HG02981 (cell line): Measurements from ENCODE around the gene CD200R1L.
A peak's percentile ranks its signal among the peaks of the same experiment; 100 is the strongest.

ENCODE experiments used
- ATAC-seq: cut with Tn5 transposase; IDR thresholded peaks from one replicate; pipeline ENCODE4 v1.9.1; 2021; ENCODE audit warnings: mild to moderate bottlenecking, moderate library complexity; ENCODE audit not compliant: unreplicated experiment

CD200R1L gene

DNA sequence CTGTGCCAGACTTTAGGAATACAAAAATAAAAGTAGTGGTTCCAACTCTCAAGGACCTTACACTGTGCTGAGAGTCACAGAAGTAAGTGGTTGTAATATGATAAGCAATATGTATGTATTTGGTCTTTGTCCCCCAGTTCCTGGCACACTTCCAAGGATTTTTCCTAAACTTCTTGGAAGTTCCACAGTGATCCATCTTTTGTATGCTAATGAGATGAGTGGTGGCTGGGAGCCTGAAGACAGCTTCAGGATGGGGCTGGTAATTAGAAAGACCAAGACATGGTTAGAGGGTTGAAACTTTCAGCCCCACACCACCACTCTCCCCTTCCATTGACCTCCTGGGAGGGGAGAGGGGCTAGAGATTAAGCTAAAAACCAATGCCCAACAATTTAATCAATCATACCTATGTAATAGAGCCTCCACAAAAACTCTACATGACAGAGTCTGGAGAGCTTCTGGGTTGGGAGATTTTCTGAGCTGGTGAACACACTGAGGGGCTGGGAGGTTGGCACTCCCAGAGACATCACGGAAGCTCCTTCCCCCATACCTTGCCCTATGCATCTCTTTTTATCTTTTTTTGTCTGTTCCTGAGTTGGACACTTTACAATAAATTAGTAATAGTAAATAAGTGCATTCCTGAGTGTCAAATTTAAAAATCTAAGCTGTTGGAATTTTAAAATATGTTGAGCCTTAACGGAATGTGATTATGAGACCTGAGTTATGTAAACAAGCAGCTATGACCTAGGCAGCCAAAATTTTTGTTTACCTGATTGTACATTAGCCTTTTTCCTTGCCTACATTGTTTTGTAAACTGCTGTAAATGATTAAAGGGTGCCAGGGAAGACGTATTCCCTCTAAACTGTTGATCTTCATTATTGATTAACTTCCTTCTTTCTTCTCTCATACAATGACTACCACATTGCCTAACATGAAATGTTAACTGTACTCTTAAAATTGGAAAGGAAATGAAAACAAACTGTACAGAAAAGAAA lies 24.3 kb downstream of the CD200R1L start:
- ATAC-seq: no peak

GRCh38 chr3:112818289-112818688 lies 28.4 kb downstream of the CD200R1L start:
- no peak for ATAC-seq

DNA sequence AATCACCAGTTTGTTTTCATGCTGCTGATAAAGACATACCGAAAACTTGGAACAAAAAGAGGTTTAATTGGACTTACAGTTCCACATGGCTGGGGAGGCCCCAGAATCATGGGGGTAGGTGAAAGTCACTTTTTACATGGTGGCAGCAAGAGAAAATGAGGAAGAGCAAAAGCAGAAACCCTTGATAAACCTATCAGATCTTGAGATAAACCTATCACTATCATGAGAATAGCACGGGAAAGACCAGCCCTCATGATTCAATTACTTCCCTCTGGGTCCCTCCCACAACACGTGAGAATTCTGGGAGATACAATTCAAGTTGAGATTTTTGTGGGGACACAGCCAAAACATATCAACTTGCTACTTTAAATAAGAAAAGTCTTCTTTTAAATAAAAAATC lies 28.9 kb downstream of the CD200R1L start:
- no peak for ATAC-seq

GRCh38 chr3:112817271-112817670 lies 29.4 kb downstream of the CD200R1L start:
- no peak for ATAC-seq

- no peak for ATAC-seq
Measured at GRCh38 chr3:112815981-112816380, 30.7 kb downstream of the CD200R1L start.

- ATAC-seq: no peak
Measured at GRCh38 chr3:112814266-112814665, 32.4 kb downstream of the CD200R1L start.

- peak; percentile 82 for ATAC-seq
Measured at GRCh38 chr3:112813723-112814171, 32.9 kb downstream of the CD200R1L start.

GRCh38 chr3:112813016-112813415 lies 33.6 kb downstream of the CD200R1L start:
- ATAC-seq: no peak

DNA sequence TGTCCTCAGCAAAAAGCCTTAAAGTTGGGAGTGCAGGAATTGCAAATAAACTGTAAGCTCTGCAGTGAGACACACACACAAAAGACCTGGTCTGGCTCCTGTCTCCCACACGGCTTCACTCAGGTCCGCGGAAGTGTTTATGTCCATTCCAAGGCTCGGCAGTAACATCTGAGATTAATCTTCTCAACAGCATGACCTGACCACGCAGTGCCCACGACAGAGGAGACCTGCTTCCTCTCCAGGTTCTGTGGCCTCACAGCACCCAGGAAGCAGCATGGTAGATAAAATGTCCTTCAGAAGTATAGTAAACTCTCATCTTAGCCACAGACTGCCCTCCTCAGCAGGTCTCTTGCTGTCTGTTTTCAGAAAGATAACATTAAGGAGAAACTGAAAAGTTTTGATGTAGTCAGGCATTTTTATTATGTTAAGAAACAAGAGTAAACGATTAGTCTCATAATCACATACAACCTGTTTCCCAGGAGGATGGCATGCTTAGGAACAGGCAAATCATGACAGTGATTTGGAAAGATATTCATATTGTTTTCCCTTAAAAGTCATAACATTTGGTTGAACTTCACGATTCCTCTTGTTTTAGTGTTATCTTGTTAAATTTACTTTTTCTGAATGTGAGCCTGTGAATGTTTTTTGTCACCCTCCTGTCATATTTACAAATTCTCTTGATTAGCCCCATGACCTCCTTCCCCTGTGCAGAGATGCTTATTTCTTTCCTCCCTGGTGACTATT lies 34.6 kb downstream of the CD200R1L start:
- ATAC-seq: no peak

GRCh38 chr3:112811131-112811884 lies 35.4 kb downstream of the CD200R1L start:
- no peak for ATAC-seq

- ATAC-seq: no peak
Measured at GRCh38 chr3:112810561-112810960, 36.1 kb downstream of the CD200R1L start.

GRCh38 chr3:112808136-112808535 lies 38.5 kb downstream of the CD200R1L start:
- no peak for ATAC-seq

- ATAC-seq: no peak
Measured at GRCh38 chr3:112807685-112808084, 39.0 kb downstream of the CD200R1L start.

DNA sequence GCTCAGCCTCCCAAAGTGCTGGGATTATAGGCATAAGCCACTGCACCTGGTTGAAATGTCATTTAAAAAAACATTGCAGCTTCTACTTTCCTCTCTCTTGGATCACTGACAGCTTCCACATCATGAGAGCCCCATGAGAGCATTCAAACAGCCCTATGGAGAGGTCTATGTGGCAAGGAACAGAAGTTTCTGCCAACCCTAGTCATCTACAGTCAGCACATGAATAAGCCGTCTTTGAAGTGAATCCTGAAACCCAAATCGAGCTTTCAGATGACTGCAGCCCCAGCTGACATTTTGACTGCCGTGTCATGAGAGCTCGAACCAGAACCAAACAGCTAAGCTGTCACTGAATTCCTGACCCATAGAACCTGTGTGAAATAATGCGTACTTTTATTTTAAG lies 39.8 kb downstream of the CD200R1L start:
- no peak for ATAC-seq

DNA sequence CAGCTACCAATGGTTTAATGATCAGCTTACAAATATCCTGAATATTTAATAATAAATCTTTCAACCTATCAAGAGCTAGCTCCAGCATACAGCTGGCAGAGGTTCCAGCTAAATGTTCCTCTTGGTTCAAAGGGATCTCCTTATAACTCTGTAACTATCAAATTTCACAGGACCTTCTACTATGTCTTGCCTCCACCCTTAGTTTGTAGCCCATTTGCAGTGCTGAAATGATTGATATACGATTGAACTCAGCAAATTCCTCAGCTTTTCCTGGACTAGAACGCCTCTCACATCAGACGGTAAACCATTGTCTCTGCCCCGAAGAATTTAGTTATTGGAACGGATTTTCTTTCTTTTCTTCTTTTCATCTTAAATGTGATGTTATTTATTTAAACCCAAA lies 41.5 kb downstream of the CD200R1L start:
- no peak for ATAC-seq

DNA sequence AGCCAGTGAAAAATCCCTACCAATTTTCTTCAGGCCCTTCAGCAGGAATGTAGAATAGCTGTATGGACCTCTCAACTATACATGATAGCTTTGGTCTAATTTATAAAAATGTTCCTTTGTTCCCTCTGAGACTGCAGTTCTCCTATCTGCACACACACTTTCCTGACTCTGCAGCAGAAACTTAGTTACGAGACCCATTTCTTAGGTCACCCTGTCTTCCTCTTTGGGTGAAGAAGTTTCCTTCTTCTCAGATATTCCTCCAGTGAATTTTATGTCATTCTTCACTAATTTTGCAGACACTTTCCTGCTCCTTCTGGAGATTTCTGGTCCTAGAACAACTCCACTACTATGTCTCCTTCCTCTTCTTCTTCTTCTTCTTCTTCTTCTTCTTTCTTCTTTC lies 42.6 kb downstream of the CD200R1L start:
- ATAC-seq: no peak

GRCh38 chr3:112803467-112803866 lies 43.2 kb downstream of the CD200R1L start:
- no peak for ATAC-seq

- ATAC-seq: no peak
Measured at GRCh38 chr3:112802338-112802737, 44.3 kb downstream of the CD200R1L start.

DNA sequence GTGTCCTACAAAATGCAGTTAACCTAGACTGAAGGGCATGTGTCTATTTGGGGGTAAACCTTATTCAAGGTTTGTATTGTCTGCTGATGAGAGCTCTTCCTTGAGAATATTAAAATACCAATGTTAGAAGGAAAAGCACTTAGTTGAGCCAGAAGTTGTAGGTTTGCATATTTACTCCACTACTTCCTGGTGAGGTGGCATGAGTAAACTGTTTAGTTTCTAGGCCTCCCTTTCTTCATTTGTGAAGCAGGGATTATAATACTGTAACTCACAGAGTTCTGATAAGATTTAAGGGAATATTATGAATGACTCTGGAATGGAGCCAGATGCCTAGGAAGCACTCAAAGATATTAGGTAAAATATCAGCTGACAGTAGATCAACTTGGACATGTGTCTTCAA lies 46.7 kb downstream of the CD200R1L start:
- ATAC-seq: no peak

- no peak for ATAC-seq
Measured at GRCh38 chr3:112794622-112795172, 52.0 kb downstream of the CD200R1L start.
